OCI-LY7 (cell line): ENCODE measurements around the gene PTPRT. TPM values are rescaled to one million over a fixed set of nuclear protein-coding genes. Genes with fewer than 3 reads are reported as not detected.

ENCODE experiments used
- BruUV-seq: library from RNA; stranded (reverse); fragments of 400-500 nt; replicated peaks from 2 replicates; lab custom pipeline; 2021; lab: Mats Ljungman, UMichigan
- CTCF ChIA-PET: fragments of 300-600 bp; sonication (Branson Sonifier 250); formaldehyde crosslinking; loops from one replicate; lab custom pipeline; 2022; ENCODE audit warnings: antibody characterized with exemption; ENCODE audit not compliant: unreplicated experiment; lab: Charles Lee
- POLR2A ChIA-PET: fragments of 300-600 bp; sonication (Branson Sonifier 250); formaldehyde crosslinking; loops from one replicate; lab custom pipeline; 2022; ENCODE audit warnings: antibody characterized with exemption; lab: Charles Lee
- DNase-seq: peaks from one replicate; pipeline ENCODE4 v3.0.0-alpha.2; 2015; ENCODE audit warnings: low spot score
- H2AFZ ChIP-seq: fragments of 200-600 bp; sonication (generic), shearing (Covaris generic); 2 replicates; pipeline ENCODE4 v1.6.1; 2014; ENCODE audit warnings: mild to moderate bottlenecking, antibody characterized with exemption, low read length, moderate library complexity
- H3K27ac ChIP-seq: fragments of 200-600 bp; sonication (generic); 2 replicates; pipeline ENCODE4 v1.5.1; 2014; ENCODE audit warnings: mixed run types, low read depth, mild to moderate bottlenecking, moderate library complexity, low read length, inconsistent platforms; ENCODE audit not compliant: poor library complexity, severe bottlenecking
- H3K36me3 ChIP-seq: fragments of 200-600 bp; sonication (generic); 2 replicates; pipeline ENCODE4 v1.6.1; 2014; ENCODE audit warnings: mild to moderate bottlenecking, antibody characterized with exemption, low read length, moderate library complexity, mixed read lengths; ENCODE audit not compliant: insufficient read depth
- H3K4me1 ChIP-seq: fragments of 200-600 bp; sonication (generic); 2 replicates; pipeline ENCODE4 v1.5.1; 2014; ENCODE audit warnings: mild to moderate bottlenecking, low read length; ENCODE audit not compliant: insufficient read depth, poor library complexity, severe bottlenecking
- H3K4me2 ChIP-seq: fragments of 200-600 bp; sonication (generic); 2 replicates; pipeline ENCODE4 v1.6.1; 2014; ENCODE audit warnings: mild to moderate bottlenecking, low read length
- H3K4me3 ChIP-seq: fragments of 200-600 bp; sonication (generic); 2 replicates; pipeline ENCODE4 v1.5.1; 2014; ENCODE audit warnings: mild to moderate bottlenecking, low read depth, low read length; ENCODE audit not compliant: poor library complexity, severe bottlenecking
- H3K79me2 ChIP-seq: fragments of 200-600 bp; sonication (generic); 2 replicates; pipeline ENCODE4 v1.6.1; 2016; ENCODE audit warnings: low read depth, mild to moderate bottlenecking, low read length, moderate library complexity, mixed read lengths; ENCODE audit not compliant: insufficient read depth
- H3K9me2 ChIP-seq: fragments of 200-600 bp; sonication (generic); 2 replicates; pipeline ENCODE4 v1.6.1; 2016; ENCODE audit warnings: mild to moderate bottlenecking, low read length, mixed read lengths; ENCODE audit not compliant: insufficient read depth
- H3K9me3 ChIP-seq: fragments of 200-600 bp; sonication (generic); 2 replicates; pipeline ENCODE4 v1.6.1; 2014; ENCODE audit warnings: mild to moderate bottlenecking, mixed run types, low read length, mixed read lengths
- H4K20me1 ChIP-seq: fragments of 200-600 bp; sonication (generic); 2 replicates; pipeline ENCODE4 v1.6.1; 2014; ENCODE audit warnings: mild to moderate bottlenecking, antibody characterized with exemption, low read length, moderate library complexity, mixed read lengths; ENCODE audit not compliant: insufficient read depth
- CTCF ChIP-seq: fragments of 200-600 bp; sonication (generic); conservative IDR thresholded peaks from 2 replicates; pipeline ENCODE4 v1.5.1; 2014; ENCODE audit warnings: mild to moderate bottlenecking, antibody characterized with exemption, low read length, moderate library complexity, mixed read lengths
- EZH2phosphoT487 ChIP-seq: fragments of 200-600 bp; sonication (generic); IDR thresholded peaks from 2 replicates; pipeline ENCODE4 v1.6.1; 2018; ENCODE audit warnings: low read depth, borderline replicate concordance, mild to moderate bottlenecking, mixed run types, antibody characterized with exemption, low read length, moderate library complexity, mixed read lengths
- intact Hi-C: fragments of 100-400 bp; cut with micrococcal nuclease; formaldehyde crosslinking; loops from one replicate; pipeline ENCODE4 v1.10.0; 2022; ENCODE audit not compliant: unreplicated experiment
- total RNA-seq, 2 experiments: library from RNA; depleted of rRNA in 1 of 2; stranded (reverse); fragments of >200 nt in 1 of 2; shearing (Covaris generic) in 1 of 2; gene quantifications; 2 replicates each; pipeline ENCODE4 v1.2.3, GENCODE V29; 2014 to 2022

The PTPRT gene
- total RNA-seq, 2 experiments from 2014 or later = not detected

GRCh38 chr20:42338294-42339201 is 851.2 kb downstream of the PTPRT start:
- DNase-seq = no peak
- H3K36me3 ChIP-seq = no peaks in the 10 kb centered on the region
- H3K79me2 ChIP-seq = no peaks in the 10 kb centered on the region
- no TSS peak for BruUV-seq
- H3K4me2 ChIP-seq = no peak overlapping the region
- TF ChIP-seq CTCF (no peak), EZH2phosphoT487 (no peak)
- ChIA-PET CTCF (no interaction called here), POLR2A (no interaction called here)
- no peaks in the 10 kb centered on the region for H3K9me2 ChIP-seq
- H2AFZ ChIP-seq = no peak overlapping the region
- H3K9me3 ChIP-seq = no peaks in the 10 kb centered on the region
- intact Hi-C loops = no loop called here
- H4K20me1 ChIP-seq = no peaks in the 10 kb centered on the region
- no peak overlapping the region for H3K4me3 ChIP-seq
- H3K27ac ChIP-seq = no peak overlapping the region
- no peaks in the 10 kb centered on the region for H3K4me1 ChIP-seq

GRCh38 chr20:42336576-42336975 is 853.1 kb downstream of the PTPRT start:
- no peaks in the 10 kb centered on the region for H3K9me2 ChIP-seq
- no peak for DNase-seq
- intact Hi-C loops = no loop called here
- no peaks in the 10 kb centered on the region for H3K79me2 ChIP-seq
- H3K9me3 ChIP-seq = no peaks in the 10 kb centered on the region
- ChIA-PET CTCF (no interaction called here), POLR2A (interaction anchor here (1.4 kb wide), 1 partner anchor 12 kb away, joined by 4 read pairs; no protein-coding TSS in a partner anchor)
- no peak overlapping the region for H3K27ac ChIP-seq
- H3K4me2 ChIP-seq = no peak overlapping the region
- TF ChIP-seq CTCF (no peak), EZH2phosphoT487 (no peak)
- no peaks in the 10 kb centered on the region for H4K20me1 ChIP-seq
- no peak overlapping the region for H3K4me3 ChIP-seq
- H3K4me1 ChIP-seq = no peaks in the 10 kb centered on the region
- no peak overlapping the region for H2AFZ ChIP-seq
- no TSS peak for BruUV-seq
- no peaks in the 10 kb centered on the region for H3K36me3 ChIP-seq
